Measurements from ENCODE around the gene AXIN1.
"Not testable (repeated sequence)": the region's sequence is repeated elsewhere in the genome, so short reads cannot be mapped to it uniquely, and the experiment has no call there.

Gene AXIN1

DNA sequence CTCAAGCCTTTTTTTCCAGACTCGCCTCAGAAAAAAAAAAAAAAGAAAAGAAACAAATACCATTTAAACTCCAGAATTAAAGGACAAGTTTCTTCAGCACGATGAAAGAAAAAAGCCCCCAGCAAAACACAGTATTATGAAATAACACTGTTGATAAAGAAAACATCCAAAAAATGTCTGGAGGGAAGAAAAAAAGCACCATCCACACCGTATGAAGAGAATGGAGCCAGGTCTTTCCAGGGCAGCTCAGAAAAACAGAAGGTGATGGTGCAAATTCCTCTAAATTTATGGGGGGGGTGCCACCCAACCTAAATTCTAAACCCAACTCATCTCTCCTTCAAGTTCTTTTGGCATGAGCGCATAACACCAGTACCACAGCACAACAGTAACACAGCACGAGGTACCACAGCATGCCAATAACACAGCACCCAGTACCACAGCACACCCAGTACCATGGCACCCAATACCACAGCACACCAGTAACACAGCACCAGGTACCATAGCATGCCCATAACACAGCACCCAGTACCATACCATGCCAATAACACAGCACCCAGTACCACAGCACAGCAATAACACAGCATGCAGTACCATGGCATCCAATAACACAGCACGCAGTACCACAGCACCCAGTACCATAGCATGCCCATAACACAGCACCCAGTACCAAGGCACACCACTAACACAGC is 19.0 kb downstream of the AXIN1 start:
- DNase-seq (ENCODE audit: low spot score), result no peak

GRCh38 chr16:331181-331814 is 21.2 kb downstream of the AXIN1 start:
- DNase-seq (ENCODE audit: low spot score), result not testable (repeated sequence)

- DNase-seq (ENCODE audit: low spot score), result no peak
These were observed 21.8 kb downstream of the AXIN1 start for GRCh38 chr16:330741-331140.

DNA sequence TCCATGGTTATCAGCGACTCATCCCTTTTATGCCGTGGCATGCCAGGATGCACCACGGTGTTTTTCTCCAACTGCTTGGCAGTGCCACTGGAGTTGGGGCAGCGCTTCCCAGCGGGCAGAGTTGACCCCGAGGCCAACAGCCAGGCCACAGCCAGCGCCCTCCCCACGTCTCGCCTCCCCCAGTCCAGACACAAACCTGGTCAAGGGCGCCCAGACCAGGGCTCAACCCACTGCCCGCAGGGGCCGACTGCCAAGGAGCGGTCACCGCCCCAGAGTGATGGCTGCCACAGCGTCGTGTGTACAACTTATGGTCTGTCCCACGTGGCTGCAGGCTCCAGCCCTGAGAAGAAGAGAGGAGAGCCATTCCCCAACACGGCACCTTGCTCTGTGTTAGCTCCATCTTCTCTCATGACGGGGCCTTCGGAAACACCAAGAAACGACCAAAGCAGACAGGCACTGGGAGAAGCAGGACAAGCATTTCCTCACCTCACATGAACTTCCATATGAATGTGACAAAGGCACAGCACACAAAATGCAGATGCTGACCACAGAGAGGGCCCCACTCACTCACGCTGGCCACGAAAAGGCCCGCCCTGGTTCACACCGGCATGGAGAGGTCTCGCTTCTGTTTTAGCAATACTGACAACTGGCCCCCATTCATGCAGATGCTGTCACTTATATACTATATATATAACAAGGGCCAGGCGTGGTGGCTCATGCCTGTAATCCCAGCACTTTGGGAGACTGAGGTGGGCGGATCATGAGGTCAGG is 27.0 kb downstream of the AXIN1 start:
- DNase-seq (ENCODE audit: low spot score), result no peak

DNA sequence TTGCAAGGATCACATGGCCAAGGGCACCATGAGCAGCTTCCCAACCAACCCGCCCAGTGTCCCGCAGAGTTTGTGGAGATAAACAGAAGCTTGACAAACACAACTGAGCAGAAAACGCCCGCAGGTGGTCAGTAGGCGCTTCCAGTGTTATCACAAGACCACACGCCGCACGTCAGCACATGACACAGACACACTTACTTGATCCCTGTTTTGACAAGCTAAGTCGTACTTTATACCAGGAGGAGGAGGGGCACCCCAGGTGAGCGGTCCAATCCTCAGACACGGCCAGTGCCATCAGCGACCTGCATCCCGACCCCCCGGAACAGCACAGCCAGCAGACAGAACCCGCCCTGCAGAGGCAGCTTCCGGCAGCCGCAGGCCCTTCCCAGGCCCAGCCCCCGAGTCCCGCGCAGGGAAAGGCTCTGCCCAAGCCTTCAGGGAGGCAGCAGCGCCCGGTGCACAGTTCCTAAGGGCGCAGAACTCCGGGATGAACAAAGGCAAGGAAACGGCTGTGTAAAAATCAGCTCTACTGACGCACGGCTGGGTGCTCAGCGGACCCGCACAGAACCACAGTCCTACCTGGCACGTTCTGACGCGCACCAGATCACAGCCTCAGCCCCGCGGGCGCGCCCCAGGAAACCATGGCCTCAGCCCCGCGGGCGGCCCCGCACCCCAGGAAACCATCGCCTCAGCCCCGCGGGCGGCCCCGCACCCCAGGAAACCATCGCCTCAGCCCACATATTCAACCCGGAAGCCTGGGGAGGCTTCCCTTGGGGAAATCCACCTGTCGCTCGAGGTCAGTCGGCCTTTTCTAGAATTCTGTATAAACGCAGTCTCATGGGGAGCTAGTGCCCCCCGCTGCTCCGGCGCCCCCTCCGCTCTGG is 27.8 kb downstream of the AXIN1 start:
- DNase-seq (ENCODE audit: low spot score), result no peak

DNA sequence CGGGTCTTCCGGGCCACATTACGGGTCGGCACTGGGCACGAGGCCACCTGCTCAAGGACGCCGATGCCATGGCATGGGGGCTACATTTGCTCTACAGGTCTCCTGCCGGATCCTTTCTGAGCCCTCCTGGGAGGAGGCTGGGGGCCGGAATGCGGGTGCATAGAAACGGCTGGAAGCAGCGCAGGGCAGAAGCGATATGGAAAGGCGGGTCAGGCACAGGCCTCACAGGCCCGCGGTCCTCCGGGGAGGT is 28.4 kb downstream of the AXIN1 start:
- no peak for DNase-seq (ENCODE audit: low spot score)

GRCh38 chr16:322476-323143 is 29.9 kb downstream of the AXIN1 start:
- no peak for DNase-seq (ENCODE audit: low spot score)

GRCh38 chr16:321532-321931 is 31.0 kb downstream of the AXIN1 start:
- DNase-seq (ENCODE audit: low spot score), result no peak

- DNase-seq (ENCODE audit: low spot score), result no peak
These were observed 32.3 kb downstream of the AXIN1 start for GRCh38 chr16:320206-320605.

DNA sequence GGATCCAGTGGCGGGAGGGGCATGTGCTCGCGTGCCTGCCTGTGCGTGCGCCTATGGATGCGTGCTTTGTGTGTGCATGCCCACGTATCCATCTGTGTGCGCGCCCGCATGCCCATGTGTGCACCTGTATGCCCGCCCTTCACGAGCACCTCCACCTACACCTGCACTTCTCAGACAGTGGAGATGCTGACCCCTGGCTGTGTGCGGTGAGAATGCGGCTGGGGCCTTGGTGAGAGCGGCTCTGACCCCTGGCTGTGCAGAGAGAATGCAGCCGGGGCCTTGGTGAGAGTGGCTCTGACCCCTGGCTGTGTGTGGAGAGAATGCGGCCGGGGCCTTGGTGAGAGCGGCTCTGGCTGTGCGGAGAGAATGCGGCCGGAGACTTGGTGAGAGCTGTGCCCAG is 33.9 kb downstream of the AXIN1 start:
- no peak for DNase-seq (ENCODE audit: low spot score)

GRCh38 chr16:317583-317982 is 34.9 kb downstream of the AXIN1 start:
- no peak for DNase-seq (ENCODE audit: low spot score)

- DNase-seq (ENCODE audit: low spot score), result no peak
These were observed 35.6 kb downstream of the AXIN1 start for GRCh38 chr16:316741-317464.

DNA sequence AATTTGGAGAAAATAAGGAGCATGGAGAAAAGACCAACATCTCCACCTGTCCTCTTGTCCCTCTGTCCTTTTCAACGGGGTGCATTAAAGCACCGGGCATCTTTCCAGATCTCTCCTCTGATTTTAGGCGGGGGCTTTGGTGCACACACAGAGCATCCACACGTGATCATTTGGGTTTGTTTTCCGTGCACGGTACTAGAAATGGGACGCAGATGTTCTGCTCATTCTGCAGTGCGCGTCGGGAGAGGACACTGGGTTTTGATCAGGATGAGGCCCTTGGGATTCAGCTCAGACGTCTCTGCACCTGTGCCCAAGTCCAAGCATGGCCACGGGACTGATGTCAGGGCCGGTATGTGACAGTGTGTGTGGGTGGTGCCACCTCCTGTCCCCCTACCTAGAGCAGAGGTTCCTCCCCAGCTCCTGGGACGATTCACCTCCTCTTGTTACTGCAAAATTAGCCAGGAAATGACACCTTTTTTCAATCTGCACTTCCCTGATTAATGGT is 37.7 kb downstream of the AXIN1 start:
- no peak for DNase-seq (ENCODE audit: low spot score)

- DNase-seq (ENCODE audit: low spot score), result no peak
These were observed 38.2 kb downstream of the AXIN1 start for GRCh38 chr16:314351-314750.

- no peak for DNase-seq (ENCODE audit: low spot score)
These were observed 40.8 kb downstream of the AXIN1 start for GRCh38 chr16:311725-312124.

GRCh38 chr16:309476-309875 is 43.0 kb downstream of the AXIN1 start:
- DNase-seq (ENCODE audit: low spot score), result no peak

DNA sequence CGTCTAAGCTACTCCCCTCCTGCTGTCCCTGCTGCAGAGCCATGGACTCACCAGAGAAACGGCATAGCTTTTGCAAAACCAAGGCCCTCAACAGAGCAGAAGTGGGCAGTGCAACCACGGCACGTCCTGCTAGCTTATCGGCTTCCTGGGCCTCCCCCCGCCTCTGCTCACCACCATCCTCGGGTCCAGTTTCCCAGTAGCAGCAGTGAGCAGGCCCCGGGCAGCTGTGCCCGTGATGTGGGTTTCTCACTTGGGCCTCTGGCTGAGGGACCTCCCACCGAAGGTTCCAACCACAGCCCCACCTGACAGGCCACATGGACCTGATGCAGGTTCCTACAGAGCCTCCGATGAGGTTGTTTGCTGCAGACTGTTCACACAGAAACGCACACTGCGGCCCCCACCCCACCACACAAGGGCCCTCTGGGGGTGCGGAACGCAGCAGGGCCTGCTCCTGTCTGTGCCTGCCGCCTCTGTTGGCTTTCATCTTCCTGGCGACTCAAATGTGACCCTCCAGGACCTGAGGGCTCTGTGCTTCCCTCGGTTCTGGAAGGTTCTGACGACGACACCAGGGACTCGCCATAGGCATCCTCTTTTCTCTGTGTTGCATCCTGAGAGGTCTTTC is 44.7 kb downstream of the AXIN1 start:
- DNase-seq (ENCODE audit: low spot score), result no peak

DNA sequence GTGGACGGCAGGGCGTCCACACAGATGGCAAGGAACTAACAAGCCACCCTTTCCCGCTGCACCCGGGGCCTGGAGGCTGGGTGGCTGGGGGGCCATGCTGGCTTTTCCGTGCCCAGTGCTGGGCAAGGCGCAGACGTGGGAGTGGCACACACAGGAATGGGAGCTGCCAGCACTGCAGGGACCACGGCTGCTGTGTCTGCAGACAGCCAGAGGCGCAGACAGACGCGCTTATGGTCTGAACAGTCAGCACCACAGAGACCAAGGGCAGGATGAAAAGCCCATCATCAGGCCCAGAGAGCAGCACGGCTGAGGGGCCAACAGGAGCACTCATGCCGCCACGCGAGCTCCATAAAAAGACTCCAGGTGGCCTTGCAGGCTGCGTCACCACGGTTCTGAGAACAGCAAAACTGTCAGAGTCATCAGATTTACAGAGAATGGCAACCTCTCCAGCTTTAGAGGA is 45.6 kb downstream of the AXIN1 start:
- DNase-seq (ENCODE audit: low spot score), result no peak

DNA sequence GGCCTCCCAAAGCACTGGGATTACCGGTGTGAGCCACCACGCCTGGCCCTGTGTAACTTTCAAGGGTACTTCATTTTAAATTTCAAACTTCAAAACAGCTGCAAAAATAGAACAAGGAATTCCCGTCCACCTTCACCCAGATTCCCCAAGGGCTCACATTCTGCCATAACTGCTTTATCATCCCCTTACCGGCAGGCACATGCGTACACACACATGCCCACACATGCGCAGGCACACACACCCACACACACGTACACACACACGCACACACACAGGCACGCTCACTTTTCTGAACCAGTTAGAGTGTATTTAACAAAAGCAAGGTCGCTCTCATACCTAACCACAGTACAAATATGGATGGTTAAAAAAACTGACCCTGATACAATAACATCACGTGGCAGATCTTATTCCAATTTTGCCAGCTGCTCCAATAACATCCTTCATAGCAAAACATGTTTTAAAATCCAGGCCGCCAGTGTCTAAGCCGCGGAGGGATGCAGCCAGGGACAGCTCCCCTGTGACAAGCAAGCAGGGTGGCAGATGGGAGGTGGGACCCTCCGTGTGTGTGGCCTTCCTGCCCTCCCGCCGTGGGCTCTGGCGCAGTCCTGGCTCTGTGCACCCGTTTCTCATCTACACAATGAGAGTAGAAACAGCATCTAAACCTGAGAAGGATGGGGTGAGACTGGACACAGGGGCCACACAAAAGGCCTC is 46.5 kb downstream of the AXIN1 start:
- peak; percentile 37 for DNase-seq (ENCODE audit: low spot score)
